ENCODE data around the gene TNIP1.

- TF ChIP-seq EZH2 (IDR thresholded peaks at IDR 0.05; ENCODE audit: low read depth): no peak
- TF ChIP-seq CTCF (conservative IDR thresholded peaks at IDR 0.05): no peak
Observed at GRCh38 chr5:151096001-151096373, 15.2 kb upstream of the TNIP1 start.
